ENCODE measurements around the gene KRT34.

DNA sequence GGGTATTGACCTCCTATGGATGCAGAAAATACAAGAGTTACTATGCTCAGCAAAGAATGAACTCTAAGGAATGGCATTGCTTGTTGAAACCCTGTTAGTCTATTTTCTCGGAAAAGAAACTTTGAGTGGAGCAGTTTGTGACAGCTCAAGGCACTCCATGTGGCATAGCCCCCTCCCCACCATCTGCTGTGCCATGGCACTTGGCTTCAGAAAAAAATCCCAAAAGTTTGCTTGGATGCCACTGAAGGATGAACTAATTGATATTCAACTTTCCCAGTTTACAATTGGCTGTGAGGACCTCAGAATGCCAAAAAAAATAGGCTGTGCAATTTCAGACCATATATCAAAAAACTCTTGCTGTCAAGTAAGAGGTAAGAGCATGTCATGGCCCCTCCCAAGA, 13.5 kb upstream of the KRT34 start:
- TF ChIP-seq, protein P1, sequence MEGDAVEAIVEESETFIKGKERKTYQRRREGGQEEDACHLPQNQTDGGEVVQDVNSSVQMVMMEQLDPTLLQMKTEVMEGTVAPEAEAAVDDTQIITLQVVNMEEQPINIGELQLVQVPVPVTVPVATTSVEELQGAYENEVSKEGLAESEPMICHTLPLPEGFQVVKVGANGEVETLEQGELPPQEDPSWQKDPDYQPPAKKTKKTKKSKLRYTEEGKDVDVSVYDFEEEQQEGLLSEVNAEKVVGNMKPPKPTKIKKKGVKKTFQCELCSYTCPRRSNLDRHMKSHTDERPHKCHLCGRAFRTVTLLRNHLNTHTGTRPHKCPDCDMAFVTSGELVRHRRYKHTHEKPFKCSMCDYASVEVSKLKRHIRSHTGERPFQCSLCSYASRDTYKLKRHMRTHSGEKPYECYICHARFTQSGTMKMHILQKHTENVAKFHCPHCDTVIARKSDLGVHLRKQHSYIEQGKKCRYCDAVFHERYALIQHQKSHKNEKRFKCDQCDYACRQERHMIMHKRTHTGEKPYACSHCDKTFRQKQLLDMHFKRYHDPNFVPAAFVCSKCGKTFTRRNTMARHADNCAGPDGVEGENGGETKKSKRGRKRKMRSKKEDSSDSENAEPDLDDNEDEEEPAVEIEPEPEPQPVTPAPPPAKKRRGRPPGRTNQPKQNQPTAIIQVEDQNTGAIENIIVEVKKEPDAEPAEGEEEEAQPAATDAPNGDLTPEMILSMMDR (IDR thresholded peaks at IDR 0.05; ENCODE audit: insufficient read depth, low read length, poor library complexity, severe bottlenecking) = no peak
- no peak for TF ChIP-seq EZH2phosphoT487 (conservative IDR thresholded peaks at IDR 0.05; ENCODE audit: low read length)
